Kidney epithelial cell (primary cell): ENCODE results near the gene TMEM255B. TPM values are rescaled to one million over a fixed set of nuclear protein-coding genes. Genes with fewer than 3 reads are reported as not detected.

Experiments used
- DNase-seq: peaks from one replicate; pipeline ENCODE4 v3.0.0-alpha.2; 2010; ENCODE audit warnings: low read depth
- H3K27me3 ChIP-seq: 2 replicates; pipeline ENCODE4 v1.6.0; 2011; ENCODE audit warnings: low read length; ENCODE audit not compliant: control insufficient read depth, insufficient read depth
- H3K36me3 ChIP-seq: 2 replicates; pipeline ENCODE4 v1.5.1; 2011; ENCODE audit warnings: low read length; ENCODE audit not compliant: control insufficient read depth, insufficient read depth
- H3K4me3 ChIP-seq: 2 replicates; pipeline ENCODE4 v1.5.1; 2011; ENCODE audit warnings: low read depth, mild to moderate bottlenecking, control low read depth, low read length
- total RNA-seq: library from RNA; depleted of rRNA; stranded (reverse); fragments of >200 nt; gene quantifications from 2 replicates; pipeline ENCODE4 v1.2.3, GENCODE V29; 2015
- TF ChIP-seq, protein P1 (sequence below): IDR thresholded peaks from 2 replicates; pipeline ENCODE4 v1.5.1; 2011; ENCODE audit warnings: mild to moderate bottlenecking, moderate library complexity, low read length, control low read depth, inconsistent platforms; ENCODE audit not compliant: insufficient read depth, poor library complexity, severe bottlenecking

TMEM255B gene
- total RNA-seq, 1 donor from 2014 or later: 11.4 TPM

DNA sequence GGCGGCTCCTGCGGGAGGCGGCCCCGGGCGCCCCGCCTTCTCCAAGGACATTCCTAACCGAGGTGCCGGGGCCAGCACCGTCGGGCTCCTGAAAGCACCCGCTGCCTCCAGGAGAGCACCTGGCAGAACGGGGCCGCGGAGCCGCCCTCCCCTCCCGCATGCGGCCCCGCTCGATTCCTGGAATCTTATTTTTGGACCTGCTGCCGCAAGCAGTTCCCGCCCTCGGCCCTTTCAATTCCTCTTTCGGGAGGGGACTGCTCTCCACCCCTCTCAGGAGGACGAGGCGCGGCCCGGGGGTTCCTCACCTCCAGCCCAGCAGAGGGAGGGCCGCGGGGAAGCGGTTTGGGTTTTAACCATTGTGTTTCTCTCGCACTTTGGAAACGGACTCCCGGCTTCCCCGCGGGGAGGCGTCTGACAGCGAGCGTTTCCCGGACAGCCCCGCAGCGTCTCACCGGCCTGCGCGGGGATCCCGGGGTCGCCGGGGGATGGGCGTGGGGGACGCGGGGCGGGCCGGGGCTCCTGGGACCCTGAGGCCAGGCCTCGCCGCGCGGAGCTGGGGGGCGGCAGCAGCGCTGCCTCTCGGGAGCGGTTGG lies 104.0 kb downstream of the TMEM255B start:
- DNase-seq: no peak
- H3K4me3 ChIP-seq: peak overlapping the region; percentile 62
- H3K27me3 ChIP-seq: no peaks in the 10 kb centered on the region
- H3K36me3 ChIP-seq: no peaks in the 10 kb centered on the region
- TF ChIP-seq, protein P1, sequence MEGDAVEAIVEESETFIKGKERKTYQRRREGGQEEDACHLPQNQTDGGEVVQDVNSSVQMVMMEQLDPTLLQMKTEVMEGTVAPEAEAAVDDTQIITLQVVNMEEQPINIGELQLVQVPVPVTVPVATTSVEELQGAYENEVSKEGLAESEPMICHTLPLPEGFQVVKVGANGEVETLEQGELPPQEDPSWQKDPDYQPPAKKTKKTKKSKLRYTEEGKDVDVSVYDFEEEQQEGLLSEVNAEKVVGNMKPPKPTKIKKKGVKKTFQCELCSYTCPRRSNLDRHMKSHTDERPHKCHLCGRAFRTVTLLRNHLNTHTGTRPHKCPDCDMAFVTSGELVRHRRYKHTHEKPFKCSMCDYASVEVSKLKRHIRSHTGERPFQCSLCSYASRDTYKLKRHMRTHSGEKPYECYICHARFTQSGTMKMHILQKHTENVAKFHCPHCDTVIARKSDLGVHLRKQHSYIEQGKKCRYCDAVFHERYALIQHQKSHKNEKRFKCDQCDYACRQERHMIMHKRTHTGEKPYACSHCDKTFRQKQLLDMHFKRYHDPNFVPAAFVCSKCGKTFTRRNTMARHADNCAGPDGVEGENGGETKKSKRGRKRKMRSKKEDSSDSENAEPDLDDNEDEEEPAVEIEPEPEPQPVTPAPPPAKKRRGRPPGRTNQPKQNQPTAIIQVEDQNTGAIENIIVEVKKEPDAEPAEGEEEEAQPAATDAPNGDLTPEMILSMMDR: no peak

- no peaks in the 10 kb centered on the region for H3K27me3 ChIP-seq
- H3K4me3 ChIP-seq: peak within 1 kb of the TSS; percentile 62
- no peaks in the 10 kb centered on the region for H3K36me3 ChIP-seq
- TF ChIP-seq, protein P1: no peak
- DNase-seq: no peak
These were observed 104.7 kb downstream of the TMEM255B start, which contains the start of gene GAS6 for GRCh38 chr13:113863524-113864272. Gene GAS6 (minus strand): TSS chr13:113864076. CDS start chr13:113863920, 156 bp downstream.

GRCh38 chr13:113864273-113864890 lies 105.4 kb downstream of the TMEM255B start:
- TF ChIP-seq, protein P1: no peak
- Histone ChIP-seq H3K27me3 (no peaks in the 10 kb centered on the region), H3K4me3 (peak overlapping the region; percentile 62), H3K36me3 (no peaks in the 10 kb centered on the region)
- DNase-seq: no peak

GRCh38 chr13:113865427-113865826 lies 106.4 kb downstream of the TMEM255B start:
- TF ChIP-seq, protein P1: no peak
- H3K27me3 ChIP-seq: no peaks in the 10 kb centered on the region
- no peaks in the 10 kb centered on the region for H3K36me3 ChIP-seq
- no peak overlapping the region for H3K4me3 ChIP-seq
- DNase-seq: no peak

Other genes with a start within 250 kb of the TMEM255B start
- 47.7 and 54.4 TPM in 2 replicates for gene TFDP1, start 174.5 kb upstream of the TMEM255B start, total RNA-seq
- not detected in 2 replicates for gene ATP4B, start 101.0 kb upstream of the TMEM255B start, total RNA-seq
- not detected in 2 replicates for gene GRK1, start 92.0 kb upstream of the TMEM255B start, total RNA-seq
- gene GAS6, start 104.8 kb downstream of the TMEM255B start, total RNA-seq: 99.6 and 110 TPM in 2 replicates
- 0.04 TPM in 1 of 2 replicates, not detected in the other for gene C13orf46, start 214.8 kb downstream of the TMEM255B start, total RNA-seq